Esophagus muscularis mucosa (tissue), 4 donors: ENCODE results near the gene SLC35B2.

Experiments used
- CTCF ChIP-seq, 3 experiments: fragments of 200-600 bp in 2 of 3; fragments of 450-650 bp in 1 of 3; sonication (generic) in 2 of 3; IDR thresholded peaks; one replicate each; pipeline ENCODE4 v1.5.1; 2017 to 2019; ENCODE audit warnings: antibody characterized with exemption in 3 of 3, mild to moderate bottlenecking in 2 of 3, moderate library complexity in 1 of 3
- EP300 ChIP-seq: sonication (generic); formaldehyde crosslinking; IDR thresholded peaks from one replicate; pipeline ENCODE4 v1.6.1; 2017; ENCODE audit warnings: antibody characterized with exemption
- POLR2A ChIP-seq: fragments of 450-650 bp; IDR thresholded peaks from one replicate; pipeline ENCODE4 v1.6.1; 2017; ENCODE audit warnings: antibody characterized with exemption, moderate library complexity, mild to moderate bottlenecking, low read depth
- POLR2AphosphoS5 ChIP-seq, 2 donors: sonication (generic); formaldehyde crosslinking; IDR thresholded peaks; one replicate each; pipeline ENCODE4 v1.6.1; 2017; ENCODE audit warnings: antibody characterized with exemption in 2 of 2

- no peak for TF ChIP-seq POLR2A
- no peak for TF ChIP-seq POLR2AphosphoS5 (IDR thresholded peaks at IDR 0.05)
- TF ChIP-seq CTCF (IDR thresholded peaks at IDR 0.05) = no peak
- no peak for TF ChIP-seq EP300
Measured at GRCh38 chr6:44260451-44261297, 3.3 kb upstream of the SLC35B2 start.
